Measurements from ENCODE around the gene CRY1.

Gene CRY1

GRCh38 chr12:107093417-107094182 lies at the start of gene CRY1:
Gene CRY1 (minus strand): TSS chr12:107093549. CDS start chr12:107092961, 588 bp downstream.
- peak; percentile 95 for DNase-seq (ENCODE audit: low spot score)

- DNase-seq (ENCODE audit: low spot score) = no peak
Observed at GRCh38 chr12:107139787-107140186, 46.4 kb upstream of the CRY1 start.

GRCh38 chr12:107138990-107139389 lies 45.6 kb upstream of the CRY1 start:
- DNase-seq (ENCODE audit: low spot score) = no peak

GRCh38 chr12:107135177-107135576 lies 41.8 kb upstream of the CRY1 start:
- DNase-seq (ENCODE audit: low spot score) = no peak

GRCh38 chr12:107134558-107134957 lies 41.2 kb upstream of the CRY1 start:
- DNase-seq (ENCODE audit: low spot score) = peak; percentile 33

- DNase-seq (ENCODE audit: low spot score) = no peak
Observed at GRCh38 chr12:107133462-107133861, 40.1 kb upstream of the CRY1 start.

- DNase-seq (ENCODE audit: low spot score) = peak; percentile 35
Observed at GRCh38 chr12:107131832-107132616, 38.7 kb upstream of the CRY1 start.

- DNase-seq (ENCODE audit: low spot score) = no peak
Observed at GRCh38 chr12:107130830-107131611, 37.7 kb upstream of the CRY1 start.

GRCh38 chr12:107129315-107129930 lies 36.1 kb upstream of the CRY1 start:
- DNase-seq (ENCODE audit: low spot score) = no peak

- no peak for DNase-seq (ENCODE audit: low spot score)
Observed at GRCh38 chr12:107127482-107128430, 34.4 kb upstream of the CRY1 start.

GRCh38 chr12:107126796-107127481 lies 33.6 kb upstream of the CRY1 start:
- DNase-seq (ENCODE audit: low spot score) = no peak

- no peak for DNase-seq (ENCODE audit: low spot score)
Observed at GRCh38 chr12:107125833-107126232, 32.5 kb upstream of the CRY1 start.

GRCh38 chr12:107122452-107122958 lies 29.2 kb upstream of the CRY1 start:
- DNase-seq (ENCODE audit: low spot score) = no peak

GRCh38 chr12:107119091-107119490 lies 25.7 kb upstream of the CRY1 start:
- no peak for DNase-seq (ENCODE audit: low spot score)

GRCh38 chr12:107118624-107119023 lies 25.3 kb upstream of the CRY1 start:
- no peak for DNase-seq (ENCODE audit: low spot score)

GRCh38 chr12:107115119-107115518 lies 21.8 kb upstream of the CRY1 start:
- DNase-seq (ENCODE audit: low spot score) = no peak

GRCh38 chr12:107111314-107111713 lies 18.0 kb upstream of the CRY1 start:
- no peak for DNase-seq (ENCODE audit: low spot score)

- DNase-seq (ENCODE audit: low spot score) = no peak
Observed at GRCh38 chr12:107109726-107110719, 16.7 kb upstream of the CRY1 start.

GRCh38 chr12:107108995-107109508 lies 15.7 kb upstream of the CRY1 start:
- DNase-seq (ENCODE audit: low spot score) = no peak
